Activated naive CD4-positive, alpha-beta T cell (primary cell): ENCODE data around the gene CCSER1.
"Not testable (repeated sequence)": the region's sequence is repeated elsewhere in the genome, so short reads cannot be mapped to it uniquely, and the experiment has no call there.

Source experiments
- DNase-seq, 4 experiments: peaks; one replicate each; lab custom pipeline; 2025; lab: John Stamatoyannopoulos, UW

Gene CCSER1

GRCh38 chr4:90840291-90840690 lies 713.1 kb downstream of the CCSER1 start:
- DNase-seq = no peak

DNA sequence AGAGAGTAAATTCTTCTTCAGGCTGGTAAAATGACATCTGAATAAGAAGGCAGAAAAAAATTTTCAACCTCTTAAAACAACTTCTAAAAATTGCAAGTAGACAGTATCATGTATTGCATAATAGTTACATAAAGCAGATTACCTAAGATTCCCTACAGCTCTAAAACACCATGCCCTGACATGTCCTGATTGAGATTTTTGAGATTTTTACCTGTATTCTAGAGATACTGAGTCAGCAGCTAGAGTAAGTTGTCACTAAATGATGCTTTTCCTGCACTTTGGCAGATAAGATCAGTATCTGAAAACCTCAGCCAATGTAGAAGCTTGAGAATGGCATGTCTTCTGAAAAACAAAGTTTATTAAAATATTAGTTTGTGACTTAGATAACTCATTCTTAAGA lies 713.6 kb downstream of the CCSER1 start:
- DNase-seq = no peak

DNA sequence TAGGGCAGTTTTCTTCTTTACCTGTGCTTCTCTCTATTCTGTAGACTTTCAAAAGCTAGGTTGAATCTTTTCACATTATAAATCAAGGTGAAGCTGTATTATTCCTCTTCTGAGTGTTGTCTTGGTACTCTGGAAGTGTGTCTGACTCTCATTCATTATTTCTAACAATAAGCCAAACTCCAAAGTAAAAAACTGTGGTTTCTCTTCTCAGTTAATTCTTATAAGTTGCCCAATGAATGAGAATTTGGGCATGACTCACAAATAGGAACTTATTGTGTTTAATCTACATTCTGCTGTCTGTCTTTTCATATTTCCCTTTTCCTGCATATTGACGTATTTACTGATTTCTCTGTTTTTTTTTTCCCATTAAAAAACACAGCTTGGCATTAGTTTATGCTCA lies 714.5 kb downstream of the CCSER1 start:
- DNase-seq = no peak

- DNase-seq = no peak
Observed at GRCh38 chr4:90842960-90843359, 715.8 kb downstream of the CCSER1 start.

DNA sequence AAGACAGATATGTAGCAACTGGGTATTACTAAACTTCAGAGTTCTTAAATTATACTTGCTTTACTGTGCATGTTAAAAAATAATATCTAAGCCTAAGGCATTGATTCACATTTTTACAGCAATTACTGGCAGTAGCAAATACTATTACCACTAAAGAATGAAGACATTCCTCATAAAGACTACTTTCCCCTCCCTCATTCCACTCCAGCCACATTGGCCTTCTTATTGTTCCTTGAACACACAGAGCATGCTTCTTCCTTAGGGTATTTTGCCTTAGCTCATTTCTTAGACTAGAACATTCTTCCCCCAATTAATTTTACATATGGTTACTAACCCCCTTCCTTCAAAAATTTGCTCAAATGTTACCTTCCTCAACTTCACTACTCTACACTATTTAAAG lies 717.0 kb downstream of the CCSER1 start:
- no peak for DNase-seq

DNA sequence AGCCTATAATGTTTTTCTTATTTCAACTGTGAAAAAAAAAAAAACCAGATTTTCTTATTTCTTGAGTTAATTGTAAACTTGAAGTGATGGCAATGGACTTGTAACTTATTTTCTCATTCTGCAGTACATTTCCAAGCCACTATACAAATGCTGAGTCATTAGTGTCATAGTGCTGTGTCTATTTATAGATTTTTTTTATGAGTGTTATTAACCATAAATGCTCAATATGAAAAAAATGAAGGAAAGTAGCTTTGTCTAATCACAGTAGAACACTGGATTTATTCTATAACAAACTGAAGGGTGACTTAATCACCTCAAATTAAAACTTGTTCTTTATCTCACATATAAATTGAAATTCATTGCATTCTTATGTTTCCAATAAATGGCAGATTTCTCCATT lies 718.6 kb downstream of the CCSER1 start:
- no peak for DNase-seq

GRCh38 chr4:90852237-90852636 lies 725.0 kb downstream of the CCSER1 start:
- DNase-seq = no peak

DNA sequence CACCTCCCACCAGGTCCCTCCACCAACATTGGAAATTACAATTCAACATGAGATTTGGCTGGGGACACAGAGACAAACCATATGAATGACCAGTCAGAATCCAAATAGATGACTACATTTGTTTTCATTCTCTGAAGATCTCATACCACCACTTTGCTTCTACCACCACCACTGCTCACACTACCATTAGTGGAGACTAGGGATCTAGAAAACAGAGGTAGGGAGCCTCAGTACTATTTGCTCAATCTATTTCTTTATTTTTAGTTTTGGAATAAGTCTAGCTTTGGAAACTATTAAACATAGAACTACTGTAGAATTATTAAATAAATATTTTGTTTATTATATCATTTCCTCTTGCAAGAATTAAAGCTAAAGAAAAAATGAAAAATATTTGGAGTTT lies 727.9 kb downstream of the CCSER1 start:
- no peak for DNase-seq

DNA sequence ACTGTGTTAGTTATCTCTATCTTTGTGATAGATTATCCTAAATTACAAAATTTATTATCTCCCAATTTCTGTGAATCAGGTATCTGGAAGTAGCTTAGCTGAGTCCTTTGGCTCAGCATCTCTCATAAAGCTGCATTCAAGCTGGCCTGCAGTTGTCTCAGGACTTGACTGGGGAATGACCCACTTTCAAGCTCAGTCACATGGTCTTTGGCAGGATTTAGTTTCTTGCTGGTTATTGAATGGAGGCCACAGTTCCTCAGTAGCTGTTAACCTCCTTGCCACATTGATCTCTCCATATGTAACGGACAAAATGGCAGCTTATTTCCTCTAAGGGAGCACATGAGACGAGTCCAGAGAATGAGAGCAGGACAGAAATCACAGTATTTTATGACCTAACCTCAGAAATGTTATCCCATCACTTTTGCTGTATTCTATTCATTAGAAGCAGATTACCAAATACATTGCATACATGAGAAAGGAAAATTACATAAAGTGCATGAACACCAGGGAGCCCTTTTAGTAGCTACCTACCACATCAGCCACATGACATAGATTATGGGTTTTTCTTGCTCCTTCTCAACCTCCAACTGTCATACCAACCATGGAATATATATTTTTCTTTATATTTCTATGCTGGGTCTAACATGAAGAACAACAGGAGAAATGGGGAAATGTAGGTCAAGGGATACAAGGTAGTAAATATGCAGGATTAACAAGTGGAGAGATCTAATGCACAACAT lies 730.1 kb downstream of the CCSER1 start:
- no peak for DNase-seq

DNA sequence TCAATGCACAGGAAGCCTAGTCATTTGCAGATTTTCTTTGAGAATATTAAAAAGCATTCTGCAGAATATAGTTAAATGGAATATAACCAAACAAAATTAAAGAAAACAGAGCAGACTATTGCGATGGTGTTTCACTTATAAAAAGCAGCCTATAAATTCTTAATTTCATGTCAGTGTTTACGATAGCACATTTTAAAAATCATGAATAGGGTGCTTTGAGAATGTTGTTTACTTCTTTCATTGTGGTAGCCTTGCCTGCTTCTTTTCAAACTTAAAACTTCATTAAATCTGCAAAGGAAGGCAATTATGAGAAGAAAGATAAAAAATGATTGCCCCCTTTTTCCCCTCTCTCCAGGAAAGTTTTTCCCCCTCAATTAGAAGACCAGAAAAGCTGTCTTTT lies 748.6 kb downstream of the CCSER1 start:
- DNase-seq = no peak

GRCh38 chr4:90876296-90876695 lies 749.1 kb downstream of the CCSER1 start:
- no peak for DNase-seq

- no peak for DNase-seq
Observed at GRCh38 chr4:90883519-90883918, 756.3 kb downstream of the CCSER1 start.

- DNase-seq = no peak
Observed at GRCh38 chr4:90888571-90888970, 761.4 kb downstream of the CCSER1 start.

DNA sequence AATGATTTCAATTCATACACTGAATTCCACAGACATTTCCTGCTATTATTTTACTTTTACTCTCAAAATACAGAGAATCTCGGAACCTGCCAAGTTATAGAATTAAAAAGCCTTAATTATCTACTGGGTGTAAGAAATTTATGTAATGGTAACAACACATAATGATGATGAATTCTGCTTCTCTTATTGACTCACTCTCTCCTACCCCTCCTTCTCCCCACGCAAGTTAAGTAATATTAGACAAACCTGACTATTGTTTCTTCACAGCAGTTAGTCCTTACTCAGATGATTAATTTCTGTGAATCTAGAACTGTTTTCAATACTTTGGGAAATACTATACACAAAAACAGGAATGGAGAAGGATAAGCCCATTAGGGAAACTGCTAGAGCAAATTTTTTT lies 762.0 kb downstream of the CCSER1 start:
- DNase-seq = no peak

DNA sequence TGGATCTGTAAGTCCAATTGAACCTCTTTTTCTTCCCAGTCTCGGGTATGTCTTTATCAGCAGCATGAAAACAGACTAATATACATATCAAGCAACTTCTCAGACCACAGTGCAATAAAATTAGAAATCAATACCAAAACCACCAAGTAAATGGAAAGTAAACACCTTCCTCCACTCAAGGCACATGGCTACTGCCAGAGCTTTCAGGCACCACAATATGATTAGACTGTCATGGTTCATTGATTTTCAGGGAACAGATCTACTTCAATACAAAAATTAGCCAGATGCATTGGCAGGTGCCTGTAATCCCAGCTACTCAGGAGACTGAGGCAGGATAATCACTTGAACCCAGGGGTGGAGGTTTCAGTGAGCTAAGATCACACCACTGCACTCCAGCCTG lies 776.2 kb downstream of the CCSER1 start:
- DNase-seq = not testable (repeated sequence)

DNA sequence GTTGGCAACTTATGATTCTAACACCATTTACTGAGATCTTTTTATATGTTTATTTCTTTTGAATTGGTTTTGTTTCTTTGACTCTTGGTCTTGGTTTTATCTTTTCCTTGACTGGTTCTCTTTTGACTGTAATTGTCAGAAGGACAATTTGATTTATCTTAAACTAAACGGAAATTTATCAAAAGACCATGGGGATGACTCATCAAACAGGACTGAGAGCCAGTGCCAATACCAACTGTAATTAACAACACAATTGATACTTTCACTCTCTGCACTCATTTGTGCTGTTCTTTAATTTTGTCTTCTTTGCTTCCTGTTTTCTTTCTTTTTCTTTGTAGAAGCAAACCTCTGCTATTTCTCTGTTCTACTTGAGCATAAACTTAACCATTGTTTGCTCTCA lies 776.8 kb downstream of the CCSER1 start:
- DNase-seq = no peak

- DNase-seq = no peak
Observed at GRCh38 chr4:90906239-90906638, 779.0 kb downstream of the CCSER1 start.

DNA sequence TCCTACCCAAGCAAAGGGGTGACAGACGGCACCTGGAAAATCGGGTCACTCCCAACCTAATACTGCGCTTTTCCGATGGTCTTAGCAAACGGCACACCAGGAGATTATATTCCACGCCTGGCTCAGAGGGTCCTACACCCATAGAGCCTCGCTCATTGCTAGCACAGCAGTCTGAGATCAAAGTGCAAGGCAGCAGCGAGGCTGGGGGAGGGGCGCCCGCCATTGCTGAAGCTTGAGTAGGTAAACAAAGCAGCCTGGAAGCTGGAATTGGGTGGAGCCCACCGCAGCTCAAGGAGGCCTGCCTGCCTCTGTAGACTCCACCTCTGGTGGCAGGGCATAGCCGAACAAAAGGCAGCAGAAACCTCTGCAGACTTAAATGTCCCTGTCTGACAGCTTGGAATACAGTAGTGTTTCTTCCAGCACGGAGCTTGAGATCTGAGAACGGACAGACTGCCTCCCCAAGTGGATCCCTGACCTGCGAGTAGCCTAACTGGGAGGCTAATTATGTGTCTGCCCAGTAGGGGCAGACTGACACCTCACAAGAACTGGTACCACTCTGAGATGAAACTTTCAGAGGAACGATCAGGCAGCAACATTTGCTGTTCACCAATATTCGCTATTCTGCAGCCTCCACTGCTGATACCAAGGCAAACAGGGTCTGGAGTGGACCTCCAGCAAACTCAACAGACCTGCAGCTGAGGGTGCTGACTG lies 784.7 kb downstream of the CCSER1 start:
- not testable (repeated sequence) for DNase-seq

GRCh38 chr4:90922174-90922573 lies 795.0 kb downstream of the CCSER1 start:
- no peak for DNase-seq

DNA sequence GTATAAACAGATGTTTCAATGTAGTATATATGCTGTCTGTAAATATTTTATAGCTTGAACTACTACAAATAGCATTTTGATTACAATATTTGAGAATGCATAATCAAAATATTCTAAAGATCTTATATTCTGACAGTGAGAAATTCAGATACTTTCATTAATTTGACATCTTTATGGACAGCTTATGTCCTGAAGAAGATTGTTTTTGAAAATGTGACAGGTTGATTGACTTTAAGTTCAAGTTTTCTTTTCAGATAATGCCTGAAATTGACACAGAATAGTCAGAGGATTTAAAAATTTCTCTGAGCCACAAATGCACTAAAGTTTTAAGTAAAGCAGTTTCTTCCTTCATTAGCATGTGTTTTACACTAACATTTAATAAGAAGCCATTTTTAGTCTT lies 799.8 kb downstream of the CCSER1 start:
- DNase-seq = no peak

DNA sequence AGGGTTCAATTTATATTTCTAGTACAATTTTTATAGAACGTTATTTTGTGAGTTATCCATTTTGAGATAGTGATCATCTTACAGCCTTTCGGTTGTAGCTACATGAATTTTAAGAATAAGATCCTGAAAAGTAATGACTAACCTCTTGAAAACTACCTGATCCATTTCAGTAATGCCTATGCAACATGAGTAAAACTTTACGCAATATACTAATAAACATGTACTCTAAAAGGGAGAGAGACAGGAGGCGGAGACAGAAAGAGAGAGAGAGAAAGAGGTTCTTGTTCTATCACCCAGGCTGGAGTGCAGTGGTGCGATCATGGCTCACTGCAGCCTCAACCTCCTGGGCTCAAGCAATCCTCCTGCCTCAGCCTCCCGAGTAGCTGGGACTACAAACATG lies 816.1 kb downstream of the CCSER1 start:
- DNase-seq = no peak

- no peak for DNase-seq
Observed at GRCh38 chr4:90946945-90947344, 819.8 kb downstream of the CCSER1 start.

- no peak for DNase-seq
Observed at GRCh38 chr4:90950385-90950841, 823.2 kb downstream of the CCSER1 start.

DNA sequence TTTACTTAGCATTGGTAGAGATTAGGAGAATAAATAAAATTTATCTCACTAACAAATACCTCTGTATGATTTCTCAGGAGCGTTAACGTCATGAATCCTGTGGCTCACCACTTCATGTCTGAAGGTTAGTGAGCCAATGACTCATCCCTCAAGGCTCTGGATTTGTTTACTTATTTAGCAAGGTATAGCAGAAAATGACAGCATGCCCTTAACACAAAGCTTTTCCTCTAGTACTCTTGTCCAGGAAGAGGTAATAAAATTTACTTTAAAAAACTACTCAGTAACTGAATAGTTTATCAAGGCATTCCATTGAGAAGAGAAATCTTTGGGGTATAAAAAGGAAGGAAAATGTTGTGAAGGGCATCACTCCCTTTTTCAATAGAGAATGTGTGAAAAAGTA lies 823.8 kb downstream of the CCSER1 start:
- DNase-seq = no peak
